GM10266 (cell line): ENCODE data around the gene CLDN3.

ENCODE experiments used
- DNase-seq: peaks from one replicate; pipeline ENCODE4 v3.0.0; 2012; ENCODE audit errors: extremely low spot score
- CTCF ChIP-seq: IDR thresholded peaks from 2 replicates; pipeline ENCODE4 v1.5.1; 2012; ENCODE audit warnings: mild to moderate bottlenecking, low read depth; ENCODE audit not compliant: control insufficient read depth, insufficient read depth; ENCODE audit errors: missing control alignments

Gene CLDN3

GRCh38 chr7:73738612-73739386 lies 31.3 kb downstream of the CLDN3 start, which contains the start of gene ABHD11:
Gene ABHD11, minus strand, starts transcription at chr7:73738802. Its CDS starts 32 bp downstream, at chr7:73738770.
- no peak for TF ChIP-seq CTCF
- peak; percentile 99 for DNase-seq

GRCh38 chr7:73738220-73738611 lies 31.9 kb downstream of the CLDN3 start:
- no peak for TF ChIP-seq CTCF
- DNase-seq: peak; percentile 83

- DNase-seq: no peak
- no peak for TF ChIP-seq CTCF
These were observed 32.4 kb downstream of the CLDN3 start for GRCh38 chr7:73737491-73738219.

- no peak for TF ChIP-seq CTCF
These were observed 33.2 kb downstream of the CLDN3 start for GRCh38 chr7:73736885-73737284.

GRCh38 chr7:73735528-73735905 lies 34.6 kb downstream of the CLDN3 start:
- no peak for DNase-seq
- no peak for TF ChIP-seq CTCF

More at GRCh38 chr7:73736885-73737284, 33.2 kb downstream of the CLDN3 start:
- no peak for DNase-seq

DNA sequence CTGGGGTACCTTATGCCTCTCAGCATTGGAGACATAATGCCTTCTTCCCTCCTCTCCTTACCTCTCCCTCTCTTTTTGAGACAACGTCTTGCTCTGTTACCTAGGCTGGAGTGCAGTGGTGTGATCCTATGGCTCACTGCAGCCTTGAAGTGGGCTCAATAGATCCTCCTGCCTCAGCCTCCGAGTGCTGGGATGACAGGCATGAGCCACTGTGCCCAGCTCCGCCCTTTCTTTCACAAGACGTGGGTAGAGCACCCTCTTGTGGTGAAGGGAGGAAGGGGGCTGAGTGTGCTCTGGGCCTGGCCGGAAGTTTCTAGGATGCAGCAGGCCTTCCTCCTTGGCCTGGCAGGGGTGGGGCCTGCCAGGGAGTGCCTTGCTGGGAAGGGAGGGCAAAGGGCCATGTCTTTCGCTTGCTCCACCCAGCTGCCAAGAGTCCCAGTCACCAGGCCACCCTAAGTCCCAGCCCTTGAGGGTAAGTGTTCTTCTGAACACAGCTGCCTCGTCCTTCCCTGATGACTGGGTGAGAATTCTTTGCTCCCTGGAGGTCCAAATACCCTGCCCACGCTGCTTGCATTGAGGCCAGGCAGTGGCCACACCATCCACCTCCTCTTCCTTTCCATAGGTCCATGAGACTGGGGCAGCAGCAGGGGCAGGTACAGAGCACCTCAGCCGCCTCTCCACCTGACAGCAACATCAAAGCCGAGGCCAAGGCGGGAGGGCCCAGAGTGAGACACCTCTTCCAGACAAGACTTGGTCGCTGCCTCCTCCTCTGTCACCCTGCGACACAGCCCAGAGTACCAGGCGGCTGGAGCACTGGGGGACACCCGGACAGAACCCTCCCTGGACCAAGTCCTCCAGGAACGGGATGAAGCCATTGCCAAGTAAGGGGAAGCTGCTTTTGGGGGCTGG lies 35.2 kb downstream of the CLDN3 start:
- peak; percentile 85 for TF ChIP-seq CTCF
- DNase-seq: peak; percentile 70
